ENCODE data around the gene RHBDL1. TPM values are rescaled to one million over a fixed set of nuclear protein-coding genes. Genes with fewer than 3 reads are reported as not detected.

Gene RHBDL1
- total and polyA plus RNA-seq, 2 of the 8 experiments (the other 6 are each of a cell fraction or from before 2014, with no cell fraction given): 4.0 to 8.1 TPM

DNA sequence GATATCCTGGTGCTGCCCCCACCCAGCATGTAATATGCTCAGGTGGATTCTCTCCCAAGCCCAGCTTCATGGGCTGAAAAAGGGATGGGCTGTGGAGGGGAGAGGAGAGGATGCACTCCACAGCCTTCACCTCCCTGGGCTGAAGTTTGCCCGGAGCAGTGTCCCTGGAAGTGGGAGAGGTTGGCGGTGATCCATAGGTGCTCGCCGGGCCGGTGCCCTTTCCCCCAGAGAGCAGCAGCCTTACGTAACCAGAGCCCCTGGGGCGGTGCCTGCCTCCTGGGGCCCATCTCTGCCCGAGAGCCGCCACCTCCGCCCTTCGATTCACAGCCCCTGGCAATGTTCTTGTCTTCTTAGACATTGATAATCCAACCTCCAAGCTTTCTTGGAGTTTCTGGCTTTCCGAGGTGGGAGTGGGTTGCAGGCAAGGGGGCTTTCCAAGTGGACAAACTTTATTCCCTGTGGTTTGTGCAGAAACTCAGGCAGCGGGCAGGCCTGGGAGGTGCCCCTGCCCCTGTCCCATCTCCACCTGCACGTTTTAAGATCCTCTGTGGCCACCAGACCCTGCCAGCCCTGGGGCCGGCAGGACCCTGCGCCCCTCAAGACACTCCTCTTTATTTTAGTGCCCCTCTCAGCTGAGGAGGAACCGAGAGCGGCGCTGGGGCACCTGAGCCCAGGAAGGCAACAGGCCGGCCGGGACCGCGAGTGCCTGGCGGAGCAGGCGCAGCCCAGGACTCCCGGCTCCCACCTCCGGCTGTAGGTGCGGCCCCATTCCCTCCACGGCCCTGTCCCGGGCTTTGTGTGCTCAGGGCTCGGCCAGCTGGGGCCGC lies 29.4 kb upstream of the RHBDL1 start:
- Histone ChIP-seq H4K91ac (replicated peaks; ENCODE audit: insufficient read length, low read length) (no peak overlapping the region), H2BK20ac (ENCODE audit: low read length) (no peak overlapping the region), H2BK15ac (ENCODE audit: low read length) (no peak overlapping the region), H3K9ac (replicated peaks in 1 of 4; ENCODE audit: extremely low read depth in 1 of 4, low read depth in 3 of 4, low read length in 3 of 4) (no peak overlapping the region), H2AK5ac (ENCODE audit: low read depth, low read length) (no peak overlapping the region), H4K5ac (ENCODE audit: insufficient read length, low read depth, low read length) (no peak overlapping the region), H3K79me2 (ENCODE audit: control insufficient read depth in 1 of 2, insufficient read depth in 2 of 2, low read length in 2 of 2) (peaks cover 0 to 2% of the 10 kb centered on the region in 2 experiments; a peak in 1 of 4 replicates), H3K23ac (ENCODE audit: insufficient read length) (no peak overlapping the region), H3K18ac (ENCODE audit: extremely low read depth, low read length) (no peak overlapping the region), H3K79me1 (ENCODE audit: low read depth, low read length) (no peaks in the 10 kb centered on the region; the same call in 1 of the 2 replicates), H3K4me1 (replicated peaks in 1 of 4; ENCODE audit: control insufficient read depth in 3 of 4, insufficient read depth in 4 of 4, low read length in 3 of 4) (peaks cover 0 to 12% (median 9%) of the 10 kb centered on the region in 4 experiments; a peak in 6 of 7 replicates), H3K36me3 (ENCODE audit: control insufficient read depth in 2 of 4, insufficient read depth in 4 of 4, low read length in 3 of 4) (no peaks in the 10 kb centered on the region), H3K4me2 (ENCODE audit: insufficient read depth in 1 of 2, low read depth in 2 of 2, low read length in 2 of 2) (no peak overlapping the region), H2BK5ac (ENCODE audit: low read depth, low read length) (no peak overlapping the region), H4K20me1 (replicated peaks in 1 of 2; ENCODE audit: control insufficient read depth in 1 of 2, insufficient read depth in 2 of 2, low read length in 2 of 2) (peaks cover 0 to 7% of the 10 kb centered on the region in 2 experiments), H3K4me3 (ENCODE audit: extremely low read depth in 1 of 4, insufficient read depth in 2 of 4, low read depth in 3 of 4, low read length in 4 of 4) (no peak overlapping the region), H3K27ac (ENCODE audit: low read depth, low read length) (no peak overlapping the region), H3K9me3 (ENCODE audit: insufficient read depth in 2 of 2, low read depth in 1 of 2, low read length in 1 of 2) (no peaks in the 10 kb centered on the region), H3K4ac (replicated peaks; ENCODE audit: insufficient read length, low read depth, low read length) (no peak overlapping the region), H3K56ac (replicated peaks; ENCODE audit: insufficient read length, low read depth, low read length) (no peak overlapping the region), H3K14ac (ENCODE audit: insufficient read length) (no peak overlapping the region), H2AFZ (ENCODE audit: low read length) (no peak overlapping the region), H2BK120ac (replicated peaks; ENCODE audit: low read depth, low read length) (no peak overlapping the region), H4K8ac (ENCODE audit: extremely low read depth, insufficient read depth, low read length) (no peak overlapping the region), H2BK12ac (ENCODE audit: low read depth, low read length) (no peak overlapping the region), H3K27me3 (replicated peaks in 1 of 4; ENCODE audit: control insufficient read depth in 3 of 4, extremely low read depth in 1 of 4, insufficient read depth in 3 of 4, low read length in 3 of 4) (peaks cover 0 to 5% (median 1%) of the 10 kb centered on the region in 4 experiments; a peak in 2 of 7 replicates), H3K23me2 (ENCODE audit: low read depth, low read length) (peaks cover 13% of the 10 kb centered on the region)
- CTCF ChIA-PET (ENCODE audit: partially characterized antibody): interaction anchor here (1.2 to 3.4 kb wide), 3 partner anchors 15 to 19 kb away, joined by 3 to 22 read pairs (median 3); no protein-coding TSS in a partner anchor
- POLR2A ChIA-PET (ENCODE audit: partially characterized antibody): interaction anchor here (1.0 to 1.9 kb wide), 4 partner anchors 10 to 29 kb away, joined by 3 to 4 read pairs (median 3); partner anchors contain the start of genes RHBDL1 and WFIKKN1
- TF ChIP-seq POU5F1 (IDR thresholded peaks at IDR 0.05; ENCODE audit: low read depth, low read length) (no peak), RBBP5 (IDR thresholded peaks at IDR 0.05; ENCODE audit: borderline replicate concordance, low read depth, low read length) (no peak), TCF12 (IDR thresholded peaks at IDR 0.05; ENCODE audit: low read depth, low read length) (no peak), CBX8 (IDR thresholded peaks at IDR 0.05; ENCODE audit: borderline replicate concordance, low read depth, low read length) (no peak), EP300 (IDR thresholded peaks at IDR 0.05; ENCODE audit: borderline replicate concordance in 1 of 2, low read depth in 2 of 2, low read length in 2 of 2) (no peak), GTF2F1 (IDR thresholded peaks at IDR 0.05; ENCODE audit: borderline replicate concordance, low read depth, low read length) (no peak)
- no peak for FAIRE-seq
- WGBS, 2 experiments (ENCODE audit: extremely low coverage in 1 of 2, insufficient coverage in 1 of 2, insufficient read length in 1 of 2, insufficient replicate concordance in 2 of 2, low coverage in 1 of 2, low lambda C conversion rate in 2 of 2, missing lambda C conversion rate in 1 of 2): 89% methylated on average over 27 of the region's 32 CpGs; no CpG with 5 or more reads in 1 of the 2 experiments
- DNase-seq (ENCODE audit: low read depth in 1 of 2, low spot score in 2 of 2): no peak
